Fibroblast of skin of left biceps (primary cell): ENCODE results near the gene LIMA1.
"Not testable (repeated sequence)": the region's sequence is repeated elsewhere in the genome, so short reads cannot be mapped to it uniquely, and the experiment has no call there.

Experiments
- DNase-seq, 2 experiments: peaks; one replicate each; pipeline ENCODE4 v3.0.0-alpha.2; 2013; ENCODE audit warnings: low read depth in 2 of 2

Gene LIMA1

DNA sequence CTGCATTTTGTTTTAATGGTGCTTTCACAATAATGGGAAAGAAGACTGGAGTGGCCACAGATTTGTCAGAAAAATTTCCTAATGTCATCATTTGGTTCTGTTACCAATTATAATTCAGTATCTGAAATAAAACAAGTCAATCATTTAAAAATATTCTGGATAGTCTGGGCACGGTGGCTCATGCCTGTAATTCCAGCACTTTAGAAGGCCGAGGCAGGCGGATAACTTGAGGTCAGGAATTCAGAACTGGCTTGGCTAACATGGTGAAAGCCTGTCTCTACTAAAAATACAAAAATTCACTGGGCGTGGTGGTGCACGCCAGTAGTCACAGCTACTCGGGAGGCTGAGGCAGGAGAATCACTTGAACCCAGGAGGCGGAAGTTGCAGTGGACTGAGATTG, 4.0 kb upstream of the LIMA1 start:
- DNase-seq, result no peak

DNA sequence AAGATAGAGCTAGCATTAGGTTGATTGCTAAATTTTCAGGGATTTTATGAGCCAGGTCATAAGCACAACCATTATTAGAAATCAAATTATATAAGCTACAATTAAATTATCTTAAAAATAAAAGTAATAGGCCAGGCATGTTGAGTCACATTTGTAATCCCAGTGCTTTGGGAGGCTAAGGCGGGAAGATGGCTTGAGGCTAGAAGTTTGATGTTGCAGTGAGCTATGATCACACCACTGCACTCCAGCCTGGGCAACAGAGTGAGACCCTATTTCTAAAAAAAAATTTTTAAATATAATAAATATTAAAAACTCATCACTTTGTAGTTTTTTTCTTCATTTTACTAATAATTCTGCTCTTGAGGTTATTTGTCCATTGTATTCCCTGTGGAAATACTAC, 1.9 kb upstream of the LIMA1 start:
- no peak for DNase-seq

DNA sequence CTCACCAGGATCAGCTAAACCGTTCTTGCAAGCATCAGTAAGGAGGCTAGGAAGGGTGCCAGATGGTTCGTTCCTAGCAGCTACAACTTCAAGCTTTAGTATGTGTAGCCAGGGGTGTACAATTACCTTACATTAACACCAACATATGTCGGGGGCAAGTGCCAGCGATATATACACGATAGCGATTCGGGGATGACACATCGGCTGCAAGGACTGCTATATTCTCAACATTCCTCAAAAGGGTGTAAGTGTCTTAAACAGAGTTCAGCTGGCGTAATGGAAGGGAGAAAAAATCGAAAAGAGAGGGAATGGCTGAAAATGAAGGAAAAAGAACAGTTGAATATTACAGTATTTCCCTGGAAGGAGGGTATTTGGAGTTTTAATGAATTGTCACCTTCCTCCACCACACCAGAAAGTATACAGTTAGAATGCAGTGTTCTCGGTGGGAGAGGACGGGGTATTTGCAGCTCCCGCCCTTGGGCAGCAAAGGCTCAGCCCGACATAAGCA, 545 bp downstream of the LIMA1 start:
- DNase-seq, result no peak

DNA sequence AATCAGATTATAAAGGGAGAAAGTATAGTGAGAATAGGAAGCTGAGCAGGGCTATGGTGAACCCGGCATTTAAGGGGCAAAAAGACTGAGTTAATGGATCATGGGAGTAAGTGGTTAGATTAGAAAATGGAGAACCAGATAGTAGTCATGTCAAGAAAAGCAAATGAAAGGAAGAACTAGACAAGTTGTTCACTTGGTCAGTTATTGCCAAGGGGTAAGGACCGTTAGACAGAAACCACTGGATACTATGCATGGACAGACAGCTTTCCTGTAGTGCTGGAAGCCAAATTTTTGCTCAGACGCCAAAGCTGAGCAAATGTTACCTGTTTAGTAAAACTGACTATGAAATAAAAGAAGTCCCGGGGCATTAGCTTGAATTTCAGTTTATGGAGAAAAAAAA, 3.8 kb downstream of the LIMA1 start:
- no peak for DNase-seq

DNA sequence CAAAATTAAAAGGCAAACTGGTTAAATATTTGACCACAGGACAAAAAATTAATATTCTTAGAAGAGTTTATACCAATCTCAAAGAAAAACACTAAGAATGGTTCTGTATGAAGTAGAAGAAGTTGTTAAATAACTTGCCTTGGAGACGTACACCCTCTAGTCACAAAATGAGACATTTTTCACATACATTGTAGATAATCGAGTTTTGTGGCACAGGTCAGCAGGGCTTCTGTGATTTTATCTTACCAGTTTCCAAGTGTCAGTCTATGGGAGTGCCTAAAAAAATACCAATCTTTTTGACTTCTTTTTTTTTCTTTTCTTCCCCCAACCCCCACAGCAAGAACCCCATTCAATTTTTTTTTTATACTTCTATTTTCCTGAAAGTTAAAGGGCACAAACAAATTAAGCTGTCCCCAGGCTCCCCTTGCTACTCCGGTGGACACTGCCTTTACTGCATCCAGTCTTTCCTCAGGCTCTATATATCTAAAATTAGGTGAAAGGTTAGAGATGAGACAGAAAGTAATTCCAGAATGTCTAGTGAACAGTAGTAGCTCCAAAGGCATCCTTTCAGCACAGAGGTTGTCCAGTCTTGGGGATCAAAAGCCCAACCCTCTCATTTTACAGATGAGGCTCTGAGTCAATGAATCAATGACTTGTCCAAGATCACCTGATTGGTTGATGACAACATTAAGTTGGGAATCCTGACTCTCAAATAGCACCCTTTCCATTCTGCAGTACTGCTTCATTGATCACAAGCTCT, 6.2 kb downstream of the LIMA1 start:
- DNase-seq, result no peak

DNA sequence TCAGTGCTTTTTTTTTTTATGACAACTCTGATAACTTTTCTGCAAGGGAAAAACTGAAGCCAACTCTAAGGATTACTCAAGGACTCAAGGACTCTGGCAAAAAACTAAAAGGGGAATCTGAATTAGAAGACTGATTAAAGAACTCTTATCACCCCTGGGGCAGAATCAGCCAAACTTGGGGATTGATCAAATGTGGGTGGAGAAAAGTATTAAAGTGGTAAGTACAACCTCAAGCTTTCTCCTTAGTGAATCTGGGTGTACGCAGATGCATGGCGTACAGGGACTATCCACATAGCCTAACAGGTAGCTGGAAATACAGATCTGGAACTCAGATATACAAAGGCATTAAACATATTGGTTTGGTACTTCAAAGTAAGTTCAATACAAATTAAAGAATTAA, 7.3 kb downstream of the LIMA1 start:
- no peak for DNase-seq

DNA sequence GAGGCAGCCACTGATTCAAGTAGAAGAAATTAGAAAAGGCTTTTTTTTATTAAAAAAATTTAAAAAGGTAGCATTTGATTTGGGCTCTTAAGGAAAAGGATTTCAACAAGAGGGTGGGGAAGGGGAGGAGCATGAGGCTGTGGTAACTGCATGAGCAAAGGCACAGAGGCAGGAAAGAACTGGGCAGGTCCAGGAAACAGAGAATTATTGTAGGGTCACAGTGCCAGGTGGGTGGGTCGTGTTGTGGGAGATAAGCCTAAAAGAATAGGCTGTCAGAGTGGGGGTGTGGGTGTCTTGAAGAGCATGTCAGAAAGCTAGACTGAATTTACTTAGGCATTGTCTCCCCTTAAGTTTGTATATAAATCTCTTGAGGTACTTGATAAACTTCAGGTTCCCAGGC, 7.8 kb downstream of the LIMA1 start:
- no peak for DNase-seq

DNA sequence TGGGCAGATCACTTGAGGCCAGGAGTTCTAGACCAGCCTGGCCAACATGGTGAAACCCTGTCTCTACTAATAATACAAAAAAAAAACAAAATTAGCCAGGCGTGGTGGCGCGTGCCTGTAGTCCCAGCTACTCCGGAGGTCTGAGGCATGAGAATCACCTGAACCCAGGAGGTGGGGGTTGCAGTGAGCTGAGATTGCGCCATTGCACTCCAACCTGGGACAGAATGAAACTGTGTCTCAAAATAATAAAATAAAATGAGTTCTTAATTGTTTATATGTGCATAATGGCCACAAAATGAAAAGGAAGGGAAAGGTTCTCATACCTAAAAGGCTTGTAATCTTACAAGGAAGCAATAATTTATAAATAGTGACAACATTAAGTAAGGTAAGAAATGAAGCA, 8.2 kb downstream of the LIMA1 start:
- DNase-seq, result not testable (repeated sequence)

DNA sequence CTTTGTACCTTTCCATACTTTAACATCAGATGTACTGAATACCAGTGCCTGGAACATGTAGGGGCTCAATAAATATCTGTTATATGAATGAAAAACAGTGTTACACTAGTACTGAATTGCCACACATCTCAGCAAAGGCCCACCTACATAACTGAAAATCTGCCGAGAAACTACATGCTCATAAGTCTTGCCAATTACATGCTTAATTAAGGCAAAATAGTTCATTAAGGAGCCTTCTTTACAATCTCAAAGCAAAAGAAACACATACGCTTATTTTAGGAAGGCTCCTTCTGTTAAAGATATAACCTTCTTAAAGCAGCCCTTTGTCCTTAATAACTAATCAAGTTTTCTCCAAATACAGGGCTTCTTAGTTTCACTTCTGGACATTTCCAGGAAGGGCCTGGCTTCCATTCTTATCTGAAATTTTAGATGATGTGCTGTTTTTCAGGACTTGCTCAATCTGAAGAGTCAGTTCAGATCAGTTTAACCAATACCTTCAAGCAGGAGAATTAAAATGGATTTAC, 11.5 kb downstream of the LIMA1 start:
- DNase-seq, result no peak

DNA sequence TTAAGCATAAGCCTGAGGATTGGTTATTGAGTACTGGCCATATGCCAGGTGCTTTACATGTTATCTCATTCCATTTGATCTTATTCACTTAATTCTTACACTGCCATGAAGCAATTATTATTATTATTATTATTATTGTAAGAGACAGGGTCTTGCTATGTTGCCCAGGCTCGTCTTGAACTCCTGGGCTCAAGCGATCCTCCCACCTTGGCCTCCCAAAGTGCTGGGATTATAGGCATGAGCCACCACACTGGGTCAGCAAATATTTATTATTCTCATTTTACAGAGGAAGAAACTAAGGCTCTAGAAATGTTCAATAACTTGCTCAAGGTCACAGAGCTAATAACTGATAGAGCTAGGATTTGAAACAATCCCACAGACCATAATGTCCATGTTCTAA, 14.8 kb downstream of the LIMA1 start:
- no peak for DNase-seq

DNA sequence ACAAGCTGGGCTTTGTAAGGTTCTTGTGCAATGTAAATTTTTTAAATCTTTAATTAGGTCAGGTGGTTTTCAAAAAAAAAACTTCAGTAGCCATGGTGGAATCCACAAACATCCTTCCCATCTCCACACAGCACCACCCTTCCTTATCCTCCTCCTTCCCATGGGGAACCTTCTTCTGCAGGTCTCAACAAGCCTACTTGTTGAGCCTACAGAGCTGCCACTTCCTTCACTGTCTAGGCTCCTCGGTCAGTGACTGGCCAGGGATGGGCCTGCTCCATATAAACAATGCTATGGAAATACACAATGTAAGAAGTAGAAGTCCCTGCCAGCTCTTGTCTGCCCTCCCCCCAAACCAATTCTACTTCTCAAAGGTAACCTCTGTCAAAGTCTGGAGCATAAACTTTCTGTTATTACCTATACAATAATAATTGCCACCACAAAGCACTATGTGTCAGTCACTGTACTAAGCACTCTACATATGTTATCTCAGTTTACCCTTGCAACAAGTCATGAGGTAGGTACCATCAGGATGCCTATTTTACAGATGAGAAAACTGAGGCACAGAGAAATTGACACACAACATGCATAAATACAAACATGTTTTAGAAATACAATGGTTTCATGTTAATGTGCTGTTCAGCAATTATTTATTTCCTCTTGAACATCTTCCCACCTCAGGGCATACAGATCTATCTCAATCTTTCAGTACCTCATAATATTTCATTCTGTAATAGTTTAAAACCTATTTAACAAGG, 17.4 kb downstream of the LIMA1 start:
- DNase-seq, result no peak

DNA sequence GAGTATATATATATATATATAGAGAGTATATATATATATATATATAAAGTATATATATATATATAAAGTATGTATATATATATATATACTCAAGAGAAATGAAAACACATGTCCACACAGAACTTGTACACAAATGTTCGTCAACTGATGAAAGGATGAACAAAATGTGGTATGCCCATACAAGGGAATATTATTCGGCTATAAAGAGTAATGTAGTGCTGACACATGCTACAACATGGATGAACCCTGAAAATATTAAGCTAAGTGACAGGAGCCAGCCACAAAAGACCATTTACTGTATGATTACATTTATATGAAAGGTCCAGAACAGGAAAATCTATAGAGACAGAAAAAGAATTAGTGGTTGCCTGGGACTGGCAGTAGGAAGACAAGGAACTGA, 19.5 kb downstream of the LIMA1 start:
- no peak for DNase-seq

DNA sequence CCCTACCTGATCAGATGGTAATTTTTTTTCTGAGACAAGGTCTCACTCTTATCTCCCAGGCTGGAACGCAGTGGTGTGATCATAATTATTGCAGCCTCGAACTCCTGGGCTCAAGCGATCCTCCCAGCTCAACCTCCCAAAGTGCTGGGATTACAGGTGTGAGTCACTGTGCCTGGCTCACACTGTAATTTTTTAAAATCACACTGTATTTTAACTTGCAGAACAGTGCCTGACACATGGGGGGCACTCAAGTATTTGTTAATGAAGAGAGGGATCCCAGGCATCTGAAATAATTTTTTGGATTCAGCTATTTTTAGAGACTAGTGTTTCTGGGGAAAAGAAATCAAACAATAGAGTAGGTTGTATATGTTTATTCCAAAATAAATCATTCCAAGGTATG, 21.7 kb downstream of the LIMA1 start:
- DNase-seq, result no peak

DNA sequence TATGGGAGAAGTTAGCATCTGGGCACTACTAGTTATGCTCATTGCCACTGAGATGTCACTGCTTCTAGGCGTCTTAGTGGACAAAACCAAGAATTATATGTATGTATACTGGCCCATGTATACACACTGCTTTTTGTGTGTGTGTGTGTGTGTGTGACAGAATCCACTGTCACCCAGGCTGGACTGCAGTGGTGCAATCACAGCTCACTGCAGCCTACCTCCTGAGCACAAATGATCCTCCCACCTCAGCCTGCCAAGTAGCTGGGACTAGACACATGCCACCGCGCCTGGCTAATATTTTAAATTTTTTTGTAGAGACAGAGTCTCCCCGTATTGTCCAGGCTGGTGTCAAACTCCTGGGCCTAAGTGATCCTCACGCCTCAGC, 25.2 kb downstream of the LIMA1 start:
- no peak for DNase-seq

DNA sequence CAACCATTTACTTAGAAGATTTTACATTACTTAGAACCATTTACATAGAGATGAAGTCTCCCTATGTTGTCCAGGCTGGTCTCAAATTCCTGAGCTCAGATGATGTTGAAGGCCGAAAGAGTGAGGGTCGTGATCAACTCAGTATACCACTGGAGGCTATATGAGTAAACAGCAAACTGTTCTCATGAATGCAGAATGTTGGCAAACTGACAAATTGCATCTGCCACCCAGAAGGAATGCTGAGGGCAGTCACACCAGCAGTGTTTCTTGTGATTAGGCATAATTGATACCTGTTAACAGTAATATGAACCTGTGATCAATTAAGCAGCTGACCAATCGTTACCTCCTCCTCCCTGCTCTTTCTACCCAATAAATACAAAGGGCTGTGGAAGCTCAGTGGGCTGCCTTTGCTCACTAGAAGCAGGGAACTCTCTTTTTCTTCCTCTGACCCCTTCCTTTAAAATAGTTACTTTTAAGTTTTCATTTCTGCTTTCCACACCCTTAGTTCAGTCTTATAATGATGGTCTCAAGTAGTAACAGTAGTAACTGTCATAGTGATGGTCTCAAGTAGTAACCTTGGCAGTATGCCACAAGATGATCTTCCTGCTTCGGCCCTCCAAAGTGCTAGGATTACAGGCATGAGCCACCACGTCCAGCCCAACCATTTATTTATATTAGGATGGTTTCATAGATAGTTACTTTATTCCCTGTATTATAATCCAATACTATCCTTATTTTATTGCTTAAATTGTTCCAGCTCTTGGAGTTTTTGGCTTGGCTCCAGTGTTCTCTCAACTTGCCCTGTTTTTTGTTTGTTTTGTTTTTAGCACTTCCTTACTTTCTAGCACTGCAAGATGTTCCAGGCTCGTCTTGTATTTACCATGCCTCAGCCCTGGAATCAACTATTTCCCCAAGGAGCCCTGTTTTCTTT, 25.8 kb downstream of the LIMA1 start:
- DNase-seq, result no peak

DNA sequence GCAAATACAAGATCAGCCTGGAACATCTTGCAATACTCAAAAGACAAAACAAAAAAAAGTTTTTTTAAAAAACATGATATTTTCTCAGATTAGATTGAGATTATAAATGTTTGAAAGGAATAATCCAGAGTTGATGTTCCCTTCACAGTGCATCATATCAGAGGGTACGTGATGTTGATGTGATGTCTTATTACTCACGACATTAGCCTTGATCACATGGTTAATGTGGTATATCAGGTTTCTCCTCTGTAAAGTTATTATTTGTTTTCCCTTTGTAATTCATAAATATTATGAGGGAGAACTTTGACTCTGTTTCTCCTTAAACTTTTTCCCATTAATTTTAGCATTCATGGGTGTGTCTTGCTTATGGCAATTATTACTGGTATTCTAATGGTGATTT, 26.6 kb downstream of the LIMA1 start:
- DNase-seq, result no peak

DNA sequence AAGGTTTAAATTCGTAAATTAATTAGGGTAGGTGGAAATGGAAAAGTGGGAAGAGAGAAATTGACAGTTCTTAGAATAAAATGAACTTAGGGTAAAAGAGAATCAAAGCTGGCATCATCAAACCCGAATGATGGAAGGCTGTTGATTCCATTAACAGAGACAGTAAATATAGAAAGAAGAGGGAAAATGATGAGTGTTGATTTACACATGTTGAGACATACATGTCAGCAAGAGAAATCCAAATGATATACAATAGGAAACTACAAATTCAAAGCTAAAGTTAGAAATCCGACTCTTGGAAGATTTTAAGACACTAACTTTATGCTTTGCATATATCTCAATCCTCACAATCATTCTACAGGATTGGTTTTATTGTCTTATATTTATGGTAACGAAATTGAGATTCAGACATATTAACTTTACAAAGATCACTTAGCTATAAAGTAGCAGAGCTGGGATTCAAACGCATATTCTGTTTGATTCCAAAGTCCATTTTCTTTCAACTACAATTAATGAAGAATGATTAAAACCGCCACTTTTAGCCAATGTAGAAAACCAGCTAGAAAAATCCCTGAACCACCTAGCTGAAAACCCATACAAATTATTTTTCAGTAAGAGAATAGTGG, 30.2 kb downstream of the LIMA1 start:
- DNase-seq, result no peak

DNA sequence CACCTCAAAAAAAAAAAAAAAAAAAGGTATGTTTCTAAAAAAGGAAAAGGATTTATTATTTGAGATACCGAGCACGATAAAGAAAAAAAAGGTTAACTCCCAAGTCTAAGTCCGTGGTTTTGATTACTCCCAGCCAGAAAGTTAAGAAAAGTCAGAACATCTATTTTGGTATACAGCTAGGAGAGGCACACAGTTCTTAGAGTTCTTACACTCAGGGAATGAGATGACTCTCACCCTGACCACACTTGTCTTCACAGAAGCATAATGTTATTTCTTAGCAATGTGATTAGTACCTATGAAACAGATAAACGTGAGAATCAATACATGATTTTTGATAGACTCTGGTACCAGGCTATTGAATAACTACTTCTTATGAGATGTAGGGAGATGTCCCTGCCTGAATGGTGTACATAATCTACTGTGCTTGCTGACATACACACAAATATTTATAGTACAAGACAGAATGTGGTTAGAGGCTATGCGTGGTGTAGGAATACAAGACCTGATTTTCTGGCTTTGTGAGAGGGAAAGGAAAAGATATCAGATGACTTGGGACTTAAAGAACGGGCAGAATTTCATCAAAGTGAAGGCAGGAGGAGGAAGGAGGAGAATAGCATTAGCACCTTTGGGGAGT, 31.6 kb downstream of the LIMA1 start:
- DNase-seq, result no peak

DNA sequence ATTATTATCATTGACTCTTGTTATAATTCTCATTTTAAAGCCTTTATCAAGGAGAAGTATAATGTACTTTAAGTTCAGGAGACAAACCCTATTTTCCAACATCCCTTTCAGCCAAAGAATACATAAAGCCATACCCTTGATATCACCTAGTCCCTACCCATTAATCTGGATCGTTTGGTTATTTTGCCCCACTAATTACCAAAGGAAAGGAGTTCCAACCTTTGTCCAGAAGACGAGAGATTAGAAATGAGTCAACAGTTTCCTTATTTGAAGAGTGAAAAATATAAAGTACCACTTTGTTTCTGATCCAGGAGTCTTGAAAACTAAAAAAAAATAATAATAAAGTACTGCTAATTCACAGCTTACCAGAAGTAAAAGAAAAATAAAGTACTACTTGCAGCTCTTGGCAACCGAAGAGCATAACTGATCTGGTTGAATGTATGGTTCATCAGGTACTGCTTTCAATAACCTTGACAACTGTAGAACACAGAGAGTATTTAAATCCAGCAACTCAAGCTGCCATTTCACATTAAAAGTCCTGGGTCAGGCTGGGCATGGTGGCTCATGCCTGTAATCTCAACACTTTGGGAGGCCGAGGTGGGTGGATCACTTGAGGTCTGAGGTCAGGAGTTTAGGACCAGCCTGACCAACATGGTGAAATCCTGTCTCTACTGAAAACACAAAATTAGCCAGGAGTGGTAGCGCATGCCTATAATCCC, 33.7 kb downstream of the LIMA1 start:
- no peak for DNase-seq

DNA sequence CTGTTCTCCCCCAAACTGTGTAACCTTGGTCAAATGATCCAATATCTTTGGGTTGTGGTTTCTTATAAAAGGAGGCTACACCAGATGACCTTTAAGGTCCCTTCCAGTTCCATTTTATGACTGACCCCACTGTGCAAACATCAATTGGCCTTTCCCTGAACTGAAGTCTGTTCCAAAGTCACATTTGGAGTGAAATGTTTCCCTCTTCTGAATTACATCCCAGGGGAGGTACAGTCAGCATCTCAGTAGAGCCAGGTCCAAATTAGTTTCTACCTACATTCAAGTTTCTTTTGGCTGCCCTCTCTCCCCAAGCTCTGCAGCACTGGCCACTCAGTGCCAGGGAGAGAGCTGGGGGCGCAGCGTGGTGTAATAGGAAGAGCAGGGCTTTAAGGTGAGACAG, 34.4 kb downstream of the LIMA1 start:
- no peak for DNase-seq
